Loucy (cell line): ENCODE data around the gene KSR2.

Source experiments
- EZH2phosphoT487 ChIP-seq: fragments of 200-600 bp; IDR thresholded peaks from 2 replicates; pipeline ENCODE4 v1.6.1; 2018; ENCODE audit warnings: antibody characterized with exemption, mild to moderate bottlenecking, moderate library complexity, borderline replicate concordance
- TF ChIP-seq, protein P1 (sequence below): fragments of 200-600 bp; sonication (generic); conservative IDR thresholded peaks from 2 replicates; pipeline ENCODE4 v1.5.1; 2014; ENCODE audit warnings: mild to moderate bottlenecking, antibody characterized with exemption, low read length

DNA sequence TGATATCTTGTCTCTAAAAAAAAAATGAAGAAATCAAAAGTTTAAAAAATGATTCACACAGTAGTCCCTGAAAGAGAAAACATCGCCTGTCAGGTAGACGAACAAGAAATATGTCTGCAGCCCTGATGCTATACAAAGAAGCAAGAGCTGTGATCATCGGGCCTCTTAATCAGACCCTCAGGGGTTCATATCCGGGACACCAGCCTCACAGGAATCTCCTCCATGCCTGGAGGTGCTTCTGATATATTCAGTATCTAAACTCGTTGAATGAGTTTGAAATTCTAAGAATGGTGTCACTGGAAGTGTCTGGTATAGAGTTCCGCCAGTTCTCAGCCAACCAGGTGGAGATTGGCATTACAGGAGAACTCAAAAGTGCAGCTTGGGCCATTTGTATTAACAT, 64.7 kb downstream of the KSR2 start:
- TF ChIP-seq, protein P1, sequence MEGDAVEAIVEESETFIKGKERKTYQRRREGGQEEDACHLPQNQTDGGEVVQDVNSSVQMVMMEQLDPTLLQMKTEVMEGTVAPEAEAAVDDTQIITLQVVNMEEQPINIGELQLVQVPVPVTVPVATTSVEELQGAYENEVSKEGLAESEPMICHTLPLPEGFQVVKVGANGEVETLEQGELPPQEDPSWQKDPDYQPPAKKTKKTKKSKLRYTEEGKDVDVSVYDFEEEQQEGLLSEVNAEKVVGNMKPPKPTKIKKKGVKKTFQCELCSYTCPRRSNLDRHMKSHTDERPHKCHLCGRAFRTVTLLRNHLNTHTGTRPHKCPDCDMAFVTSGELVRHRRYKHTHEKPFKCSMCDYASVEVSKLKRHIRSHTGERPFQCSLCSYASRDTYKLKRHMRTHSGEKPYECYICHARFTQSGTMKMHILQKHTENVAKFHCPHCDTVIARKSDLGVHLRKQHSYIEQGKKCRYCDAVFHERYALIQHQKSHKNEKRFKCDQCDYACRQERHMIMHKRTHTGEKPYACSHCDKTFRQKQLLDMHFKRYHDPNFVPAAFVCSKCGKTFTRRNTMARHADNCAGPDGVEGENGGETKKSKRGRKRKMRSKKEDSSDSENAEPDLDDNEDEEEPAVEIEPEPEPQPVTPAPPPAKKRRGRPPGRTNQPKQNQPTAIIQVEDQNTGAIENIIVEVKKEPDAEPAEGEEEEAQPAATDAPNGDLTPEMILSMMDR: no peak
- TF ChIP-seq EZH2phosphoT487: no peak
